Osteocyte (in vitro differentiated cells): ENCODE data around the gene CBX8. TPM values are rescaled to one million over a fixed set of nuclear protein-coding genes. Genes with fewer than 3 reads are reported as not detected.

Experiments
- DNase-seq: peaks from one replicate; pipeline ENCODE4 v3.0.0; 2021; ENCODE audit warnings: mixed read lengths; ENCODE audit not compliant: unreplicated experiment; ENCODE audit errors: extremely low spot score
- H3K27ac Mint-ChIP-seq: one replicate; pipeline ENCODE4 v1.8.0; 2021; ENCODE audit warnings: mild to moderate bottlenecking, mixed read lengths; ENCODE audit not compliant: unreplicated experiment
- H3K27me3 Mint-ChIP-seq: one replicate; pipeline ENCODE4 v1.8.0; 2021; ENCODE audit warnings: mixed read lengths; ENCODE audit not compliant: unreplicated experiment
- H3K36me3 Mint-ChIP-seq: one replicate; pipeline ENCODE4 v1.8.0; 2021; ENCODE audit warnings: mixed read lengths; ENCODE audit not compliant: unreplicated experiment
- H3K4me1 Mint-ChIP-seq: one replicate; pipeline ENCODE4 v1.8.0; 2021; ENCODE audit warnings: mixed read lengths; ENCODE audit not compliant: unreplicated experiment
- H3K4me3 Mint-ChIP-seq: one replicate; pipeline ENCODE4 v1.8.0; 2021; ENCODE audit warnings: mild to moderate bottlenecking, moderate library complexity, mixed read lengths; ENCODE audit not compliant: unreplicated experiment
- H3K9me3 Mint-ChIP-seq: one replicate; pipeline ENCODE4 v1.8.0; 2021; ENCODE audit warnings: mixed read lengths; ENCODE audit not compliant: unreplicated experiment
- CTCF ChIP-seq: fragments of 200-600 bp; sonication (generic); IDR thresholded peaks from 2 replicates; pipeline ENCODE4 v1.5.0; 2021; ENCODE audit warnings: antibody characterized with exemption, mild to moderate bottlenecking, moderate library complexity
- total RNA-seq: library from RNA; stranded (reverse); gene quantifications from 2 replicates; pipeline ENCODE4 v1.2.1, GENCODE V29; 2021

Gene CBX8
- total RNA-seq, 1 donor from 2014 or later: 5.4 TPM

DNA sequence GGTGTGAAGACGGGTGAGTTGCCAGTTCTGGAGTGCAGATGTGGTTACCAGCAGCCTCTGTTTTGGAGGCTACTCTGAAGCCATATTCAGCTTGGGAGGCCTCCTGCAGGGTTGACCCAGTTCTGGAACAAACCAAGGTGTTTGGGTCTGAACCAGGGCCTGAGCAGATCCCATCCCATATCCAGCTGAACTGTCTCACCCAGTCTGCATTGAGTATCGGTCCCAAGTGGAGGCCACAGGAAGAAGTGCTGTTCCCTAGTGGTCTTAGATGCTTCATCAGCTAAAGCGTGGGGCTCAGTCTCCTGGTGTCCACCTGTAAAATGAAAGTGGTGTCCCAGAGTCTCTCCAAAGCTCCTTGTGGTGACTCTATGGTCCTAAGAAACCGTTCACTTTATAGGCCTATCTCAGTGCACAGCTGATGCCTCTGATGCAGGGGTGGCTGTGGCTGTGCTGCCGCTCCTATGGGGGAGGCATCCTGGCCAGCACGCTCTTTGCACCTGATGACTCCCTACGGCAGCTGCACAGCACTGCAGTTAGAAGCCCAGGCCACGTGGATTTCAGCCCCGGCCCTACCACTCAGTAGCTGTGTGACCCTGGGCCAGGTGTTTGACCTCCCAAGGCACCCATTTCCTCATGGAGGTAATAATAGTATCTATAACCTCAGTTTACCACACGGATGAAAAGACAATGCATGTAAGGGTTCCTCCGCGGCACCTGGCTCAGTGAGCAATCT lies 21.3 kb upstream of the CBX8 start:
- H3K4me3 Mint-ChIP-seq: no peak overlapping the region
- DNase-seq: no peak
- no peaks in the 10 kb centered on the region for H3K9me3 Mint-ChIP-seq
- H3K27ac Mint-ChIP-seq: no peak overlapping the region
- peaks cover 35% of the 10 kb centered on the region for H3K27me3 Mint-ChIP-seq
- no peak for TF ChIP-seq CTCF
- H3K4me1 Mint-ChIP-seq: peaks cover 5% of the 10 kb centered on the region
- H3K36me3 Mint-ChIP-seq: no peaks in the 10 kb centered on the region

- H3K4me1 Mint-ChIP-seq: peaks cover 16% of the 10 kb centered on the region
- H3K9me3 Mint-ChIP-seq: no peaks in the 10 kb centered on the region
- H3K36me3 Mint-ChIP-seq: no peaks in the 10 kb centered on the region
- no peak overlapping the region for H3K4me3 Mint-ChIP-seq
- DNase-seq: no peak
- H3K27me3 Mint-ChIP-seq: peaks cover 43% of the 10 kb centered on the region
- no peak for TF ChIP-seq CTCF
- H3K27ac Mint-ChIP-seq: no peak overlapping the region
Measured at GRCh38 chr17:79815836-79816461, 19.1 kb upstream of the CBX8 start.

GRCh38 chr17:79814974-79815835 lies 18.3 kb upstream of the CBX8 start:
- no peaks in the 10 kb centered on the region for H3K36me3 Mint-ChIP-seq
- H3K27me3 Mint-ChIP-seq: peaks cover 43% of the 10 kb centered on the region
- H3K9me3 Mint-ChIP-seq: no peaks in the 10 kb centered on the region
- no peak for TF ChIP-seq CTCF
- H3K27ac Mint-ChIP-seq: no peak overlapping the region
- no peak for DNase-seq
- peaks cover 19% of the 10 kb centered on the region for H3K4me1 Mint-ChIP-seq
- H3K4me3 Mint-ChIP-seq: no peak overlapping the region

DNA sequence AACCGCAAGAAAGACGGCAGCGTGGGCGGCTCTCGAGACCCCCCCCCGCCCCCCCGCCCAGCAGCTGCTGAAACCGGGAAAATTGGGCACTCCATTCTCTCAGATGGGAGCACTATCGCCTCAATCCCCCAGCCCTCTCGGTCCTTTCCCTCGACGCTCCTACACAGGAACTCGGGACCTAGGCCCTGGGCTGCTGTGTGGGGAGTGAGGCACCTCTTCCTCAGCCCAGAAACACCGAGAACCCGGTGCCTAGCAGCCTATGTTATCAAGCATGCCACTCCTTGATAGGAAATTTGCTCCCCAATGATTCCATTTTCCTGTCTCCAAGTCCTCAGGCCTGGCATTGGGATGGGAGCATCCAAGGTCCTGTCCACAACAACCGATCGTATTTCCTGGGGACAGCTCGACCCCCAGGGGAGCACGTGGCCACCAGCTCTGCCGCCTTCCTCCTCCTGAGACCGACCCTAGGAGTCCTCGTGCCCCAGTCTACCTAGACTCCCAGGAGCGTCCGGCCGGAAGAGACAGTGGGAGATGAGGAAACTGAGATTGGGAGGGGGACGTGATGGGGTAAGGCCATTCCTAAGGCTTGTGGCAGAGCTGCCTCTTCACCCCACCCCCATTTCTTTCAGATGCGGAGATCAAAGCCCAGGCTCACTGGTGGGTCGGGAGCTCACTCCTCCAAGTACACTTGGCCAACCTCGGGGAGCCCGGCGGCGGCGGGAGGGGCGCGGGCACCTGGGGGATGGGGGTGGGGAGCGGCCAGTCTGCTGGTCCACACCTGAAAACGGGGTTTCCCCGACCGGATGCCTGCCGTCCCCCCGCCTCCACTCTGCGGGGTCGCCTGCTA lies 17.5 kb upstream of the CBX8 start:
- H3K4me1 Mint-ChIP-seq: peaks cover 21% of the 10 kb centered on the region
- no peak overlapping the region for H3K27ac Mint-ChIP-seq

More for the DNA sequence above, 17.5 kb upstream of the CBX8 start:
- peaks cover 40% of the 10 kb centered on the region for H3K27me3 Mint-ChIP-seq
- H3K4me3 Mint-ChIP-seq: peak overlapping the region; percentile 55
- H3K36me3 Mint-ChIP-seq: no peaks in the 10 kb centered on the region
- TF ChIP-seq CTCF: no peak
- H3K9me3 Mint-ChIP-seq: no peaks in the 10 kb centered on the region
- DNase-seq: no peak
